ENCODE data around the gene METTL13. TPM values are rescaled to one million over a fixed set of nuclear protein-coding genes. Genes with fewer than 3 reads are reported as not detected.

METTL13 gene
- total and polyA plus RNA-seq, 9 of the 15 experiments (the other 6 are each of a cell fraction or from before 2014, with no cell fraction given): 18.9 to 78.9 (median 54.9) TPM

DNA sequence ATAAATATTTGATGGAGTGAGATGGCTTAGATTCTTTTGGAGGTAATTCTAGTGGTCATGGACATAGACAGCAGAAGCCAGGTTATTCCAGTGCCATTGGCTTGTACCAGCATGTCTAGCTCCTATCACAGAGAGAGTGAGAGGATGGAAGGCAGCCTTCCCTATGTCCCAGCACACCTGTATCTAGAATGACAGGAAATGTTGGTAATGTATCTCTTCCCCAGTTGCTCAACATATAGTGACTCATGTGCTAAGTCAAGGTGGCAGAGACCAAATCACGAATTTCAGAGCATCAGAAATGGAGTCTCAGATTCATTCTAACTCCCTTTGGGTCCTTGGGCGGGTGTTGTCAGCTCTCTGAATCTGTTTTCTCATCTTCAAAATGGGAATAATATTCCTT lies 28.4 kb downstream of the METTL13 start:
- POLR2A ChIA-PET: interaction anchor here (0.7 to 1.1 kb wide), 2 partner anchors 11 to 84 kb away, joined by 3 read pairs; no protein-coding TSS in a partner anchor
- no peak for FAIRE-seq
- H4K20me1 ChIP-seq (replicated peaks; ENCODE audit: control insufficient read depth, insufficient read depth, low read length): no peaks in the 10 kb centered on the region
- no peak for ATAC-seq
- intact Hi-C loops (cut with micrococcal nuclease): loop anchor here (5.0 kb wide), 1 partner anchor 112 kb away; no protein-coding TSS in a partner anchor
- CTCF ChIA-PET (ENCODE audit: low intra/inter-chr PET ratio): no interaction called here
- H3K9me1 ChIP-seq (ENCODE audit: control insufficient read depth, insufficient read depth, low read length): no peaks in the 10 kb centered on the region
- H3K27ac ChIP-seq (ENCODE audit: extremely low read depth, low read depth, low read length): no peak overlapping the region
- no peaks in the 10 kb centered on the region for H3K27me3 ChIP-seq (ENCODE audit: control insufficient read depth in 2 of 2, insufficient read depth in 2 of 2, low read length in 2 of 2)
- H3K79me2 ChIP-seq (ENCODE audit: control insufficient read depth, insufficient read depth, low read length): no peaks in the 10 kb centered on the region
- no peak overlapping the region for H3K4me2 ChIP-seq (ENCODE audit: insufficient read depth, low read length)
- no peaks in the 10 kb centered on the region for H3K36me3 ChIP-seq (ENCODE audit: control insufficient read depth, insufficient read depth, low read length)
- H3K4me3 ChIP-seq: no peak overlapping the region
- WGBS (ENCODE audit: insufficient coverage, low coverage, missing lambda C conversion rate): 3% methylated on average over 2 of the region's 2 CpGs
- no peak overlapping the region for H3K9ac ChIP-seq (ENCODE audit: insufficient read depth in 1 of 2, low read depth in 2 of 2, low read length in 2 of 2)
- no peak for DNase-seq (ENCODE audit: extremely low read depth in 1 of 4, low spot score in 3 of 4)
- BruUV-seq (replicated peaks): no TSS peak
- no peak overlapping the region for H2AFZ ChIP-seq (ENCODE audit: low read depth, low read length)
- H3K4me1 ChIP-seq (replicated peaks in 1 of 2; ENCODE audit: control insufficient read depth in 2 of 2, insufficient read depth in 2 of 2, low read length in 2 of 2): no peaks in the 10 kb centered on the region
- no peaks in the 10 kb centered on the region for H3K9me3 ChIP-seq (replicated peaks; ENCODE audit: control insufficient read depth, insufficient read depth, low read depth, low read length)
- in situ Hi-C loops (cut with MboI): loop anchor here (10.0 kb wide), 1 partner anchor 585 kb away; no protein-coding TSS in a partner anchor
- no peak for TF ChIP-seq ZNF140 (CRISPR knock-in tag; IDR thresholded peaks at IDR 0.05)
- TF ChIP-seq CUX1 (CRISPR knock-in tag; IDR thresholded peaks at IDR 0.05): no peak
- TF ChIP-seq NCOA6 (IDR thresholded peaks at IDR 0.05): no peak
- no peak for TF ChIP-seq PHTF2 (CRISPR knock-in tag; IDR thresholded peaks at IDR 0.05)
- TF ChIP-seq RUNX1 (IDR thresholded peaks at IDR 0.05; ENCODE audit: low read depth): no peak
- no peak for TF ChIP-seq MAX (CRISPR knock-in tag; IDR thresholded peaks at IDR 0.05)
- TF ChIP-seq SETDB1 (IDR thresholded peaks at IDR 0.05; ENCODE audit: low read length): no peak
- no peak for TF ChIP-seq ZNF318 (IDR thresholded peaks at IDR 0.05; ENCODE audit: borderline replicate concordance in 1 of 2, low read depth in 1 of 2)
- TF ChIP-seq PCBP2 (IDR thresholded peaks at IDR 0.05; ENCODE audit: low read depth, low read length, poor library complexity, severe bottlenecking): no peak
